Ramos (cell line): ENCODE results near the gene CLDN15.
"Not testable (repeated sequence)": the region's sequence is repeated elsewhere in the genome, so short reads cannot be mapped to it uniquely, and the experiment has no call there.

Source experiments
- in situ Hi-C: fragments of 300-500 bp; cut with MboI; formaldehyde crosslinking; loops from one replicate; pipeline ENCODE4 v1.14.3; 2022; ENCODE audit warnings: low sequenced_read_pairs; ENCODE audit not compliant: unreplicated experiment

Gene CLDN15

GRCh38 chr7:101225650-101226049 lies 12.0 kb downstream of the CLDN15 start:
- in situ Hi-C loops = no loop called here

DNA sequence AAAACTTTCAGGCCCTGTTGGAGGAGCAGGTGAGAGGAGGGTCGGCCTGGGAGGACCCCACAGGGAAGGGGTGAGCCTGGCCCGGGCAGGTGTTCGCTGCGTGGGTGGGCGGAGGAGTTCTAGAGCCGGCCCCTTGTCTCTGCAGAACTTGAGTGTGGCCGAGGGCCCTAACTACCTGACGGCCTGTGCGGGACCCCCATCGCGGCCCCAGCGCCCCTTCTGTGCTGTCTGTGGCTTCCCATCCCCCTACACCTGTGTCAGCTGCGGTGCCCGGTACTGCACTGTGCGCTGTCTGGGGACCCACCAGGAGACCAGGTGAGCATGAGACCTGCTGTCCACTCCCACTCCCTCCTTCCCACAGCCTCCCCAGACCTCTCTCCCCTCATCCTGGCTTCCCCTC lies 14.1 kb downstream of the CLDN15 start:
- in situ Hi-C loops = no loop called here

- in situ Hi-C loops = no loop called here
Measured at GRCh38 chr7:101222275-101222830, 15.2 kb downstream of the CLDN15 start.

DNA sequence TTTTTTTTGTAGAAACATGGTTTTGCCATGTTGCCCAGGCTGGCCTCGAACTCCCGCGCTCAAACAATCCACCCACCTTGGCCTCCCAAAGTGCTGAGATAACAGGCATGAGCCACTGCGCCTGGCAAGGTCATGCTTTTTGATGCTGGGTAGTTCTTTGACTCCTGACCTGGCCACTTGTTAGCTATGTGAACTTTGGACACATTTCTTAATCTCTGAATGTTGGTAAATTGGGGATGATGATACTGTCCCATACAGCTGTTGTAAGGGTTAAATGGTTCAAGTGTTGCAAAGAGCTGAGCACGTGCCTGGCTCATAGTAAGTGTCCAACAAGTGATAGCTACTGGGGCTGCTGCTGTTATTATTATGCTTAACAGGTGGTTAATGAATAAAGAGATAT lies 17.3 kb downstream of the CLDN15 start:
- in situ Hi-C loops = no loop called here

- in situ Hi-C loops = no loop called here
Measured at GRCh38 chr7:101218236-101219125, 19.1 kb downstream of the CLDN15 start.

DNA sequence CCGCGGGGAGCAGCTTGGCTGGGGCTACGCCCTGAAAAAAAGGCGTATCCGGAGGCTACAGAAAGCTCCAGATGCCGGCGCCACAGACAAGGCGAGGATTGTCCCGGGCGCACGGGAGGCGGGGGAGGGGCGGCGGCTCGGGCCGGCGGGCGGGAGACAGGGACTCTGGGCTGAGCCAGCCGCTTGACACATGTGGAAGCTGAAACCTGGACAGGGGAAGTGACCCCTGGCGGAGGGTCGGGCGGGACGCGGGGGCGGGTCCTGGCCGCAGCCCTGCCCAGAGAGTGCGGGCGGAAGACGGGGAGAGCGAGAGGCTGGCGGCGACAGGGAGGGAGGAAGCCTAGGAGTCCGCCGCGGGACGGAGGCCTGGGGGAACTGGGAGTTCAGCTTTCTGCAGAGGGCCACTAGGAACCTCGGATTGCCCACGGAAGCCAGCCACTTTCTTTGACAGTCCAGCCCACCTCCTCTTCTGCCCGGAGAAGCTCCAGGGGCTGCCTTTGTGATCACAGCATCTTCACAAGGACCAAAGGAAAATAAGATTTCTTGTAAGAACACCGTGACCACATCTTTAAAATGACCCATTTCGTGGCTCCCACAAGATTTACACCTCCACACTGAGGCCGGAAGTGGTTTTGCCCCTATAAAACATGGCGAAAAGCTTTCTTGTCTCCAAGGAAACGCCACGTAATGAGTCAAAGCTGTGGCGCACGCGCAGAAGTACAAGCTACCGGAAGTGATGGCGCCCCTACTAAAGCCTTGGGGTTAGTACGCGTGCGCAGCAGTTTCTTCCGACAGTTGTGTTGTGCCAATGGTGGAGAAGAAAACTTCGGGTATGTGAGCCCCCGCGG lies 20.0 kb downstream of the CLDN15 start, which contains the start of the genes PLOD3 and ZNHIT1:
PLOD3 (minus strand) TSS at position 194 of the 848 bp plus-strand sequence. CDS start 307 bp downstream, outside the sequence.
ZNHIT1 (plus strand) TSS at position 778 of the 848 bp plus-strand sequence; CDS start at position 809, 31 bp downstream.
- in situ Hi-C loops = no loop called here

GRCh38 chr7:101216860-101217387 lies 20.7 kb downstream of the CLDN15 start:
- in situ Hi-C loops = no loop called here

DNA sequence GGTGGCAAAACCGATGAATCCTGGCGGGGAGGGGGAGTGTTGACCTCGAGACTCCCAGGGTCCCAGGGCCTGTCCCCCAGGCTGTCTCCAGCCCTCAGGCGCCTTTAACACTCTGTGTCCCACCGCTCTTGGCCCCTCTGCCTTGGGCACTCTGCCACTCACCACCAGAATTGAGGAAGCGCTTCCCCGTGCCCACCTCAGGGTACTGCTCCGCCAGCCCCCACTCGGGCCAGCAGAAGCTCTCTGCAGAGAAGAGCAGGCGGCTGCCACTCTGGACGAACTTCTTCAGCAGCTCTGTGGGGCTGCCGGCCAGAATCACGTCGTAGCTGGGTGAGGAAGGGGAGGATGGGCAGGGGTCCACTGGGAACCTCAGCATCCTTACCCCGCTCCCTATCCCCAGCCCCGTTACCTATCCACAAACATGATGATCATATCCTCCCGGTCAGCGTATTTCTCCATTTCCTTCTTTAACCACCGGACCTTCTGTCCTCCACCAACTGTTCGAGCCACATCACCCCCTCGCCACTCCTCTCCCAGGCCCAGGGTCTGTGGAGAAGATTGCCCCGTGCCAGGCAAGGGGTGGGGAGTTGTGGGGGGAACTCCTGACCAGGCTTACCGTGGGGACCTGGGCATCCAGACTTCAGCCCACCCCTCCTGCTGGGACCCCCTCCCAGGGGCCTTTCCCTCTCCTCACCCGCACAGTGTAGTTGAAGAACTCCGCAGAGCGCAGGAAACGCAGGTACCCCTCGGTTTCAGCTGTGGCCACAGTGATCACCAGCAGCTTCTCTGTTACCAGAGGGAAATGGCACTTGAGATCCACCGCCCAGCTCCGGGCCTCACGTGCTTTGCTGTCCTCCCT lies 21.4 kb downstream of the CLDN15 start:
- in situ Hi-C loops = no loop called here

DNA sequence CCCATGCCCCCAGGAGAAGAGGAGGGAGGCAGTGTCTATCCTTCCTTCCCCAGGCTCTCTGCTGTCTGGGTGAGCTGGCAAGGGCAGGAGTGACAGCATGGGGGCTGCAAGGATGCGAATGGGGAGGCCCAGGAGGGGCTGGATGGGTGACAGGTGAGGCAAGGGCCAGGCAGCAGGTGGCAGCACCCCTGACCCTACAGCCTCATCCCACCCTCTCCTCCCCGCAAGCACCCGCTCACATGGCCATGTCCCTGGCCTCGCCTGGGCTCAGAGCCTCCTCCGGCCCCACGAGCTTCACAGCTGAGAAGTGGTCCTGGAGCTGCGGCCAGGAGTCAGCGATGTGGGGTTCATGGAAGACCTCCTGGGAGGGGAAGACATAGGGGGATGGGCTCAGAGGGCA lies 25.6 kb downstream of the CLDN15 start:
- in situ Hi-C loops = no loop called here

- in situ Hi-C loops = no loop called here
Measured at GRCh38 chr7:101211501-101211900, 26.1 kb downstream of the CLDN15 start.

DNA sequence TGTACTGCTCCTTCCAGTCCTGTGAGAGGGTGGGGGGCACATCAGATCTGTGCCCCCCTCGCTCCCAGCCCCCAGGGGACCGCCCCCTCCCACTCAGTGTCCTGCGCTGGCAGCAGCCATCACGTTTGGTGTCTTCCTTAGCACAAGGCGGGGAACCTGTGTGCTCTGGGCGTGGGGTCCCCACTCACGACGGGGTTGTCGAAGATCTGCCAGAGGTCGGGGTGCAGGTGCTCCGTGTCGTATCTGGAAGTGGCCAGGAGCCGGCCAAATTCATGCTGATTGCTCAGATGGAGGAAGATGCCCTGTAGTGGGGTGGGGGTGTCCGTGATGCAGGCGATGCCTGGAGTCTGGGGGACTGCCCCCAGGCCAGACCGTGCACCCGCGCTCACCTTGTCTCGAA lies 27.5 kb downstream of the CLDN15 start:
- in situ Hi-C loops = no loop called here

DNA sequence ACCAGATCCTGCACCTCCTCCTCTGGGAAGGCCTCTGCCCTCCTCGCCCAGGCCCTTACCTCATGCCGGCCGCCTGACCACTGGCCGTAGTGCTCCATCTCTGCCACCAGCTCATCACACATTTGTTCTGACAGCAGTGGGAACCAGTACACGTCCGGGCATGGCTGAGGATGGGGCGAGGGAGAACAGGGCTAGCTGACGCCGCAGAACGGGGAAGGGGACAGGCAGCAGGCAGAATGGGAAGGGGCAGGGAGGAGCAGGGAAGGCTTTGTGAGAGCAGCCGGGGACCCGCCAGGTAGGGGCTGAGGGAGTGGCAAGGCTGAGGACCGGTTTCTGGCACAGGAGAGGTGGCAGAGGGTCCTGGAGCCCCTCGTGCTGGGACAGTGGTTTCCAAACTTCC lies 28.8 kb downstream of the CLDN15 start:
- in situ Hi-C loops = no loop called here

- in situ Hi-C loops = no loop called here
Measured at GRCh38 chr7:101207459-101207858, 30.1 kb downstream of the CLDN15 start.

- in situ Hi-C loops = no loop called here
Measured at GRCh38 chr7:101206665-101207042, 30.9 kb downstream of the CLDN15 start.

DNA sequence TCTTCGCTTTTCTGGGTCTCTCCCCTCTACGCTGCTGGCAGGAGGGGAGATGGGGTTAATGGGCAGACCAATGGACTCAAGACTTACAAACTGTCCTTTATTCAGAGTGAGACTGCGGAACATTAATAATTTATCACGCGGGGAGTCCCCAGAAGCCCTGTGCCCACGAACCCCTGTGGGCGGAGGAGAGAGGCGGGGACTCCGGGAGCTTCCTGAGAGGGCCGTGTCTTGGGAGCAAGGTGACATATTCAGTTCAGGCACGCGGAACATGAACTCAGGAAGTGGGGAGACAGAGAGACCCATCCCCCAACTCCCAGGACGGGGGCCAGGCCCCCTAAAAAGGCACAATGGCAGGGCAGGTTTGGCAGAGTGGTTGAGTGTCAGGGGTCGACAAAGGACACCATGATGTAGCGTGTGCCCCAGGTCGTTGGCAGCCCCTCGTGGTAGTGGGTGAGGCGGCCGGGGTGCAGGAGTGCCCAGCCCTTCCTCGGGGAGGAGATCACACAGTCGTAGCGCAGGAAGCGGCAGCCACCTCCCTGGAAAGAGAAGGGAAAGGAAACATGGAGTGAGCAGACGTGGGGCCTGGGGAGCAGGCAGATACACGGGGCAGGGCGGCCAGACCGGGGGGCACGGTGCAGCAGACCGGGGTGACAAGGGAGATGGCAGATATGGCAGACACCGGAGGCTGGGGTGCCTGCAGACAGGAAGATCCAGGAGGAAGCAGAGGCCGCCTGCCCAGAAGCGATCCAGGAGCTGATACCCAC lies 31.5 kb downstream of the CLDN15 start:
- in situ Hi-C loops = no loop called here

- in situ Hi-C loops = not testable (repeated sequence)
Measured at GRCh38 chr7:101203740-101204738, 33.6 kb downstream of the CLDN15 start.

DNA sequence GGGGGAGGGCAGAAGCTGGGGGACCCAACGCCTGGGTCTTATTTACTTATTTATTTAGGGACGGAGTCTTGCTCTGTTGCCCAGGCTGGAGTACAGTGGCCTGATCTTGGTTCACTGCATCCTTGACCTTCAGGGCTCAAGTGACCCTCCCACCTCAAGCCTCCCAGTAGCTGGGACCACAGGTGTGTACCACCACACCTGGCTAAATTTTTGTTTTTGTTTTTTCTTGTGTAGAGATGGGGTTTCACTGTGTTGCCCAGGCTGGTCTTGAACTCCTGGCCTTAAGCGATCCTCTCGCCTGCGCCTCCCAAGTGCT lies 35.0 kb downstream of the CLDN15 start:
- in situ Hi-C loops = no loop called here
